ENCODE measurements around the gene GRAMD1A.

Gene GRAMD1A

DNA sequence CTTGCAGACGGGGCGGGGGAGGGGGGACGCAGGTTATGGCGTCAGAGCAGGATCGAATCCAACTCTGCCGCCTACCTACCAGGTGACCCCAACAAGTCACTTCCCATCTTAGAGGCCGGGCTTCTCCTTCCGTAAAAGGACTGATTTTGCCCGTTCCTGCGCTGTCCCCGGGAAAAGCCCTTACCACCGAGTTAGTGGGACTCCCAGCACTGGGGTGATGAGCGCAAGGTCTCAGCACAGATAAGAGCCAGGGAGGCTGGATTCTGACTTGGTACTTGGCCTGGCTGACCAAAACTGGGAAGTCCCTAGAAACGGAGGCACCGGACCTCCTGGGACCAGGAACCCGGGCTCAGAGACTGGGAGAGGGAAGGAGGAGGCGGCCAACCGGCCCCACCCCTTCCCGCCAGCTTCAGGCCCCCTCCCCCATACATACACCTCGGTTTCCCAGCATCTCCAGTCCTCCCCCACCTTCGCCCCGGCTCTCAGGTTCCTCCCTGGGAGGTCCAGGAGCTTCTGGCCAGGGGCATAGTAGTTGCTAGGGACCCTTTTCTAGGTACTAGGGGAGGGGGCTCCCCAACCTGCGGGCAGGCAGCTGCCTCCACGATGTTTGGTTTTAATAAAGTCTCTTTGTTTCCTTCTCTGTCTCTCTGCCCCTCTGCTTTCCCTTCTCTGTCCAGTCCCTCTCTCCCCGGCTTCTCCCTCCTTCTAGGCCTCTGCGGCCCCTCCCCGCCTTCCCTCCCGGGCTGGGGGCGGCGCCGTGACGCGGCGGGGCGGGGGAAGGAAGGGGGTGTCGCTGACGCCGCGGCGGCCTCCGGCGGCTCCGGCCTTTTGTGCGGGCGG, at the start of gene GRAMD1A:
Gene GRAMD1A (plus strand): TSS at position 826 of the 840 bp plus-strand sequence. CDS start 156 bp downstream, outside the sequence.
- ChIA-PET POLR2A (interaction anchor here (1.1 kb wide), 1 partner anchor 10 kb away, joined by 5 read pairs; no protein-coding TSS in a partner anchor), CTCF (interaction anchor here (1.0 to 2.2 kb wide), 2 partner anchors 10 to 28 kb away, joined by 4 to 6 read pairs; no protein-coding TSS in a partner anchor)
- DNase-seq (ENCODE audit: extremely low spot score) = peak; percentile 93
- TF ChIP-seq, protein P1, sequence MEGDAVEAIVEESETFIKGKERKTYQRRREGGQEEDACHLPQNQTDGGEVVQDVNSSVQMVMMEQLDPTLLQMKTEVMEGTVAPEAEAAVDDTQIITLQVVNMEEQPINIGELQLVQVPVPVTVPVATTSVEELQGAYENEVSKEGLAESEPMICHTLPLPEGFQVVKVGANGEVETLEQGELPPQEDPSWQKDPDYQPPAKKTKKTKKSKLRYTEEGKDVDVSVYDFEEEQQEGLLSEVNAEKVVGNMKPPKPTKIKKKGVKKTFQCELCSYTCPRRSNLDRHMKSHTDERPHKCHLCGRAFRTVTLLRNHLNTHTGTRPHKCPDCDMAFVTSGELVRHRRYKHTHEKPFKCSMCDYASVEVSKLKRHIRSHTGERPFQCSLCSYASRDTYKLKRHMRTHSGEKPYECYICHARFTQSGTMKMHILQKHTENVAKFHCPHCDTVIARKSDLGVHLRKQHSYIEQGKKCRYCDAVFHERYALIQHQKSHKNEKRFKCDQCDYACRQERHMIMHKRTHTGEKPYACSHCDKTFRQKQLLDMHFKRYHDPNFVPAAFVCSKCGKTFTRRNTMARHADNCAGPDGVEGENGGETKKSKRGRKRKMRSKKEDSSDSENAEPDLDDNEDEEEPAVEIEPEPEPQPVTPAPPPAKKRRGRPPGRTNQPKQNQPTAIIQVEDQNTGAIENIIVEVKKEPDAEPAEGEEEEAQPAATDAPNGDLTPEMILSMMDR (IDR thresholded peaks at IDR 0.05; ENCODE audit: control extremely low read depth, extremely low read depth, low read depth, missing control alignments) = no peak

DNA sequence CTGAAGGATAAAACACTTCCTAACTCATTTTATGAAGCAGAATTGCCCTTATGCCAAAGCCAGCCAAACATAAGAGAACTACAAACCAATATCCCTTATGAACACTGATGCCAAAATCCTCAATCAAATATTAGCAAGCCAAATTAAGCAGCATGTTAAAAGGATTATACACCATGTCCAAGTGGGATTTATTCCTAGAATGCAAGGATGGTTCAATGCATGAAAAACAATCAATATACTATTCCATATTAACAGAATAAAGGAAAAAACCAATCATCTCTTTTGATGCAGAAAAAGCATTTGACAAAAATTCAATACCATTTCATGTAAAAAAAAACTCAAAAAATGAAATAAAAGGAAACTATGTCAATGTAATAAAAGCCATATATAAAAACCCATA, 47.0 kb upstream of the GRAMD1A start:
- TF ChIP-seq, protein P1 (IDR thresholded peaks at IDR 0.05; ENCODE audit: control extremely low read depth, extremely low read depth, low read depth, missing control alignments) = no peak
- DNase-seq (ENCODE audit: extremely low spot score) = no peak
- ChIA-PET POLR2A (no interaction called here), CTCF (interaction anchor here (1.5 kb wide), 1 partner anchor 26 kb away, joined by 4 read pairs; the partner anchor contains the start of gene ZNF30)

- CTCF ChIA-PET = no interaction called here
These were observed 42.0 kb upstream of the GRAMD1A start for GRCh38 chr19:34957830-34958751.

DNA sequence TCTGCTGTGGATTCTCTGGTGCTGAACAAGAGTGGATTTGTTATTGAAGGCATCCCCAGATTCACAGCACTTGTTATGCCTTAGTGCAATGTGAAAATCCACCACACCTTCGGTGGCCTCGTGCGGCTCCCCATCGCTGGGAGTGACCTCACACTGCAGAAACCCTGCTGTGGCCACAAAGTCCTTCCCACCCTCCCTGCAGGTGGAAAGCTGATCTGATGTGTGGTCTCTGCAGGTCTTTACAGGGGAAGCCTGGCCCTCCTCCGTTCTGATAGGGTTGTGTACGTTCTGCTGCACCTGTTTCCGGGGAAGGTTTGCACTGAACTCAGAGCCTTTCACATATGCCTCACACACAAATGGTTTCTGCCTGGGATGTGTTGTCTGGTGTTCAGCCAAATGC, 41.1 kb upstream of the GRAMD1A start:
- POLR2A ChIA-PET = no interaction called here
- TF ChIP-seq, protein P1 (IDR thresholded peaks at IDR 0.05; ENCODE audit: control extremely low read depth, extremely low read depth, low read depth, missing control alignments) = no peak
- DNase-seq (ENCODE audit: extremely low spot score) = no peak
- CTCF ChIA-PET = no interaction called here

More at GRCh38 chr19:34957830-34958751, 42.0 kb upstream of the GRAMD1A start:
- no peak for DNase-seq (ENCODE audit: extremely low spot score)
- POLR2A ChIA-PET = no interaction called here
- TF ChIP-seq, protein P1 (IDR thresholded peaks at IDR 0.05; ENCODE audit: control extremely low read depth, extremely low read depth, low read depth, missing control alignments) = no peak

- TF ChIP-seq, protein P1 (IDR thresholded peaks at IDR 0.05; ENCODE audit: control extremely low read depth, extremely low read depth, low read depth, missing control alignments) = no peak
- DNase-seq (ENCODE audit: extremely low spot score) = no peak
- ChIA-PET POLR2A (no interaction called here), CTCF (interaction anchor here (4.6 kb wide), 1 partner anchor 13 kb away, joined by 21 read pairs; no protein-coding TSS in a partner anchor)
These were observed 39.9 kb upstream of the GRAMD1A start for GRCh38 chr19:34960103-34960805.
